GM19238 (cell line): ENCODE measurements around the gene DPH7.
"Not testable (repeated sequence)": the region's sequence is repeated elsewhere in the genome, so short reads cannot be mapped to it uniquely, and the experiment has no call there.

ENCODE experiments used
- DNase-seq: peaks from one replicate; pipeline ENCODE4 v3.0.0; 2011; ENCODE audit warnings: low spot score; ENCODE audit not compliant: insufficient read length

The DPH7 gene

DNA sequence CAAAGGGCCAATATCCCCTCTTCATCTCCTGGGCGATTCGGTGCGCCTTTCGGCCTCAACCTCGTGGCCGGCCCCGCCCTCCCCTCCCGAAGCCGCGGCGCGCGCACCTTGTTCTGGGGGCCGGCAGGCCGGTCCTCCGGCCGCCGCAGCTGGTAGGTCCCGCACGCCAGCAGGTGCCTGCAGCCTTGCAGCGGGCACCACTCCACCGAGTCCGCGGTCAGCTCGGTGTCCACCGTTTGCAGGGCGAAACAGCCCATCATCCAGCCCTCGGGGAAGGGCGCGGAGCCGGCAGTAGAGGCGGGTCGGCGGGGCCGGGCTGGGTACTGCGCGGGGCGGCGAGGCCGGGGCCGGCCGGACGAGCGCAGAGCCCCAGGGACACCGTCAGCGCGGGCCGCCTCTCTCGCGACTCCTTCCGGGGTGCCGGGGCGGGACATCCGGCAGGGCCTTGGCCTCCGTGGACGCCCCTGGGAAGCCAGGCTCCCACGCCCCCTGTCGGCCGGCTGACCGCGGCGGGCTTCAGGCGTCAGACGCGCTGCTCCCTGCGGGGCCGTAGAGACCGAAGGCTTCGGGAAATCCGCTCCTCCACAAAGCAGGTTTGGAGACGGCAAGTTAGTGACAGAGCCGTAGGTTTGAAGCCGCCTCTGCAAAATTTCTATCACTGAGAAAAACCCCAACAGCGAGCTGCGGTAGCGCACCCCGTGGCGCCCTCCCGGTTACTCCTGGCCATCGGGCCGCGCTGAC, at the start of gene DPH7:
Gene DPH7, minus strand, starts transcription at position 408 of the 741 bp plus-strand sequence. Its CDS starts 148 bp downstream, at position 260.
- peak; percentile 100 for DNase-seq

DNA sequence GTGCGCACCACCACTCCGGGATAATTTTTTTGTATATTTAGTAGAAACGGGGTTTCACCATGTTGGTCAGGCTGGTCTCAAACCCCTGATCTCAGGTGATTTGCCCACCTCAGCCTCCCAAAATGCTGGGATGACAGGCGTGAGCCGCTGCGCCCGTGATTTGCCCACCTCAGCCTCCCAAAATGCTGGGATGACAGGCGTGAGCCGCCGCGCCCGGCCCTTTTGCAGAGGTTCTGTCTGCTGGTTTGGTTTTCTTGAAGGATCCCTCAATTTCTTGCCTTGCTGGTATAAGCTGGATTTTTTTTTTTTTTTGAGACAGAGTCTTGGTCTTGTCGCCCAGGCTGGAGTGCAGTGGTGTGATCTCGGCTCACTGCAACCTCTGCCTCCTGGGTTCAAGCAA, 48.7 kb upstream of the DPH7 start:
- DNase-seq = not testable (repeated sequence)

DNA sequence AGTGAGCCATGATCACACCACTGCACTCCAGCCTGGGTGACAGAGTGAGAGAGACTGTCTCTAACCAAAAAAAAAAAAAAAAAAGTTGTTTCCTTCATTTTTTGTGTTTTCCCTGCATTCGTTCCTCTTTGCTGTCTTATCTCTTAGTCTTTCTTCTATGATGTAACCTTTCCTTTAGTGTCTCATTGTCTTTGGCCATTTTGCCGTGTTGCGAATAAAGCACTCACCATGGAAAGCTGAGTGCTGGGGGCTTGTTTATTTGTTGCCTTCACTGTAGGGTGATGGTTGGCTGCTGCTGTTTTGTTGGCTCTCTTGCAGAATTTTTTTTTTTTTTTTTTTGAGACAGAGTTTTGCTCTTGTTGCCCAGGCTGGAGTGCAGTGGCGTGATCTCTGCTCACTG, 47.7 kb upstream of the DPH7 start:
- DNase-seq = no peak

DNA sequence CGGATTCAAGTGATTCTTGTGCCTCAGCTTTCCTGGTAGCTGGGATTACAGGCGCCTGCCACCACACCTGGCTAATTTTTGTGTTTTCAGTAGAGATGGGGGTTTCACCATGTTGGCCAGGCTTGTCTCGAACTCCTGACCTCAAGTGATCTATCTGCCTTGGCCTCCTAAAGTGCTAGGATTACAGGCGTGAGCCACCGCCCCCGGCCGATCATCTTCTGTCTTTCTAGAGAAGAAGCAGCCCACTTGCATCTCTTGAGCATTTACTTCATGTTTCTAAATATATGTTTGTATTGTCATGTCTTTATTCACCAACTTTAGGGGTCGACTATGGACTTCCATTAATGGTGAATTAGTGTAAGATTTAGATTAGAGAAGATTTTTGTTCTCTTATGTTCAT, 43.5 kb upstream of the DPH7 start:
- DNase-seq = not testable (repeated sequence)

DNA sequence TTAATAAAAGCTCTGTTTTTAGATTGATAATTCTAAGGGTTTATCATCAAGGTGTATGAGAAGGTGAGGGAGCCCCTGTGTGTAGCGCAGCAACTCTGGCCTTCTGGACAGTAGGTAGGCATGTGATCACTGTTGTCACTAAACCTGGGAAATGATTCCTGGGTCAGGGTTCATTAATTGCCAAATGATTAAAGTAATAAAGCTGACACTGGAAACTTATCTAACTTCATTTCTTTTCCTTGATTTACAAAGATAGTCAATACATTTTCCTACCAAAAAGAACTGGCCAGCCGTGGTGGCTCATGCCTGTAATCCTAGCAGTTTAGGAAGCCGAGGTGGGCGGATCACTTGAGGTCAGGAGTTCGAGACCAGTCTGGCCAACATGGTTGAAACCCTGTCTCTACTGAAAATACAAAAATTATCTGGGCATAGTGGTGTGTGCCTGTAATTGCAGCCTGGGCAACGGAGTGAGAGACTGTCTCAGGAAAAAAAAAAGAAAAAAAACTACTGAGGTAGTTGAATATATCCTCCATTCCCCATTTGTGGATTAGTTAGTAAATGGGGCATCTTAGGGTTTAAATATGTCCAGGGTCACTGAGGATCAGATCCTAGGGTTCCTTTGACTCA, 42.5 kb upstream of the DPH7 start:
- DNase-seq = no peak

DNA sequence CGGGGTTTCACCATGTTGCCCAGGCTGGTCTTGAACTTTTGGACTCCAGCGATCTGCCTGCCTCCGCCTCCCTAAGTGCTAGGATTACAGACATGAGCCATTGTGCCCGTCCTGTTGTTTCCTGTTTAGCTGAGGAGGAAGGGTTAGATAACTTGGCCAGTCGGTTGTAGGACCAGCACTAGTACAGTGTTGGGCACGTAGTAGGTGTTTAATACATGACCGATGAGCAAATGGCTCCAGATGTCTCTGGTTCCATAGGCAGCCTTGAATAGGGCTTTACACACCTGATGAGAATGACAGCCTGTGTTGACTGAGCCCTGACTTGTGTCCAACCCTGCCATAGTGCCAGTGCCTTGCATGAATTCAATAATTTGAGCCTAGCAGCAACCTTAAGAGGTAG, 41.9 kb upstream of the DPH7 start:
- no peak for DNase-seq

DNA sequence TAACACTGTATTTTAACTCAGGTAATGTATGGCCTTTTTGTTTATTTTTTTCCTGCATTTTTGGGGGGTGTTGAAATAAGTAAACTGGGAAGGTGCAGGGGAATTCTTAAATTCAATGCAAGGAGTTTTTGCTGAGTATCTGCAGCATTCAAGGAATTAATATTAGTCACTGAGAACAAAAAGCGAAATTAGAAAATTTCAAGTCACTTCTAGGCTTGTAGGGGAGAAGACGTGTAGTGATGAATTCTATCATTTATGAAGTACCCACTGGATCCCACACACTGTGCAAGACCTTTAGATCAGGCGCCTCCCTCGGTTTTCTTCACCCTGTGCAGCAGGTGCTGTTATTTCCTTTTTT, 41.3 kb upstream of the DPH7 start:
- no peak for DNase-seq

DNA sequence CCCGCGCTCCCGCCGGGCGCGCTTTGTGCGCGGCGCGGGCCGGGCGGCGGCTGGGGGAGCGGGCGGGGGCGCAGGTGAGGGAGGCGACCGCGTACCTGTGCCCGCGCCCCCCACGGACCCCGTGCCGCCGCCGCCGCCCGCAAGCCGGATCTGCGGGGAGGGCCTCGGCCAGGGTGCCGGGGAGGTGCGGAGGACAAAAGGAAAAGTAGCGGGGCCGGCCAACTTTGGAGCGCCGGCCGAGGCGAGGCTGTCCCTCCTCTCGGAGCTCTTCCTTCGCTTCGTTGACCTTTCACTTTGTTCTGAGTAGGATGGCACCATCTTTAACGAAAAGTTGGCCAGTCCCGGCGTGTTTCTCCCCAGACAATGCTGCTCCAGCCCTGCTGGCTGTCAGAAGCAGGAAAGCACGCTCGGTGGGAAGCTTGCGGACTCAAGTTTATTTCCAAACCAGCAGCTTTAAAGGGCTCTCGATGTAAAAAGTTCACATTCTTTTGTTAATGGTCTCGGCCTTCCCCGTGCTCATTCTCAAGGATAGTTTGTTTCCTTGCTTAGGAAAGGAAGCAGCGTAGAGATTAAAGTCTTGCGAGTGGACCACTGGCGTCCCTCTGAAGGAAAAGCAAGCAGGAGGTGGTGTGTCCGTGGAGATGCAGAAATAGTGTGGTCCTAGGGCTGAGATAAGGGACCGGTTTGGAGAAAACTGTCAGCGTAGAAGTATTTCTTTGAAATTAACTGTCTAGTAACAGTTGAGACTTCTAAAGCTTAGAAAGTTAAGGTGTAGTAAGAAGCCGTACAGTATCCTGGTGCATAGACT, 40.7 kb upstream of the DPH7 start:
- peak; percentile 60 for DNase-seq

DNA sequence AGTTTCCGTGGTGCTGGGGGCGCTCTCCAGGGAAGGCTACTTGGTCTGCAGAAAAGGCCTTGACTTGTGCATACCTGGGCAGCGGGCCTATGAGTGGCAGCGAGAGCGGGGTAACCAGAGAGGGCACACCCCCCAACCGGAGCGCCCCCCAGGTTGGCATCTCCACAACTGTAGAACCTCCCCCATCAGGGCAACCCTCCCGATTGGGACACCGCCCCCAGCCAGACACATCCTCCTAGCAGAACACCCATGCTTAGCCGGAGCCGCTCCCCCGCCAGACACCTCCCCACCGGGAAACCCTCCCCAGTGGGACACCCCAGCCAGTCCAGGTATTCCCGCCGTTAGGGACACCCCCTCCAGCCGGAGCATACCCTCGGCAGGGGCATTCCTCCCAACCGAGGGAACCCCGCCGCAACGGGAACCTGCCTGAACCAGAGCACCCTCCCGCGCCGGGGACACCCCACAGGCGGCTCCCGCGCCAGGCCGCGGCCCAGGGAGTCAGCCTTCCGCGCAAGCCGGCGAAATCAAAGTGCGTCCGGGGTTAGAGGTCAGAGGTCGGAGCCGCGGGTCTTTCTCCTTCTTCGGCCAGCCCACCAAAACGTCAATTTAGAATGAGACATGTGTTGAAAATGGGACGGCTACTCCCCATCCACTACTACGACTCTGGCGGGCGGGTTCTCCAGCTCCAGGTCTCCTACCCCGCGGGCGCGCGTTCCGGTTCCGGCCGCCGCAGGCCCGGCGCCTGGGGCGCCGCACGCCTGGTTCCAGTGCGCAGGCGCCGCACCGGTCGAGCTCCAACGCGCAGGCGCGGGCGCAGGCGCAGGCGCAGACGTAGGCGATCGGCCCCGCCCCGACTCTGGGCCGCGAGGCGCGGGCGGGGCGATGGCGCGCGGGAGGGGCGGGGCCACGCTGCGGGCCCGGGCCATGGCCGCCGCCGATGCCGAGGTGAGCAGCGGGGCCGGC, 39.7 kb upstream of the DPH7 start, which contains the start of gene EHMT1:
Gene EHMT1, plus strand, starts transcription at position 901 of the 963 bp plus-strand sequence. Its CDS starts 24 bp downstream, at position 925.
- DNase-seq = peak; percentile 98

DNA sequence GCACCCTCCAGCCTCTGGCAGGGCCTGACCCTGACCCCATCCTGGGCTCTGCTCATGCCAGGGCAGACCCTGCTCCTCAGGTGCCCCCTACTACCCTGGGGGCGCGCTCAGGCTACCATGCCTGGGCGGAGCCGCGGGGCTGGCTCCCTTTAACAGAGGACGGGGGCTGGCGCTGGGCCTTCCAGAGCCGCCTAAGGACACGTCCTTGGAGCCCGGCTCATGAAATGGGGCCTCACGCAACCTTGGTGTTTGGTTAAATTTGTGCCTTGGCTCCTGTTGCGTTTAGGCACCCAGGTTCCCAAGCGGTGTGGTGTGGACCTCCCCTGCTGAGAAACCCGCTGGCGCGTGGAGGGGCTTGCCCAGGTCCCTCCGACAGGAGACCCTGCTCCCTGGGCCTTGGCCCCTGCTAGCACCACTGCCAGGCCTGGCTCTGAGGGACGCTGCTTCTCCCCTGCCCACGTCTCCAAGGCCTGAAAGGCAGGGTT, 36.7 kb upstream of the DPH7 start:
- DNase-seq = no peak

DNA sequence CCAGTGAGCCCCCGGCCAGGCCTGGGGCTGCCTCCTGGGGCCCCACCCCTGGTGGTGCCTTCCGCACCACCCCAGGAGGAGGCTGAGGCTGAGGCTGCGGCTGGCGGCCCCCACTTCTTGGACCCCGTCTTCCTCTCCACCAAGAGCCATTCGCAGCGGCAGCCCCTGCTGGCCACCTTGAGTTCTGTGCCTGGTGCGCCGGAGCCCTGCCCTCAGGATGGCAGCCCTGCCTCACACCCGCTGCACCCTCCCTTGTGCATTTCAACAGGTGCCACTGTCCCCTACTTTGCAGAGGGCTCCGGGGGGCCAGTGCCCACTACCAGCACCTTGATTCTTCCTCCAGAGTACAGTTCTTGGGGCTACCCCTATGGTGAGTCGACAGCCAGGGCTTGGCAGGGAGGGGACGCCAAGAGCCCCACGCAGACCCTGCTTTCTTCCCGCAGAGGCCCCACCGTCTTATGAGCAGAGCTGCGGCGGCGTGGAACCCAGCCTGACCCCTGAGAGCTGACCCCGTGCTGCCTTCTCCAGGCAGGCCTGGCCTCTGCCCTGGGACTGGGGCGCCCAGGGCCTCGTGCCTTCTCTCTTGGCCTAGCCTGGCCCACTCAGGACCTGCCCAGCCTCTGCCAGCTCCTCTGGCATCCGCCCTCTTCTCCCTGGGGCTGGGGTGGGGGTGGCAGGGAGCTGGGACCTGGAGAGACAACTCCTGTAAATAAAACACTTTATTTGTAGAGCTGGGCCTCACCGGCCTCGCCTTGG, 36.1 kb upstream of the DPH7 start:
- DNase-seq = no peak

DNA sequence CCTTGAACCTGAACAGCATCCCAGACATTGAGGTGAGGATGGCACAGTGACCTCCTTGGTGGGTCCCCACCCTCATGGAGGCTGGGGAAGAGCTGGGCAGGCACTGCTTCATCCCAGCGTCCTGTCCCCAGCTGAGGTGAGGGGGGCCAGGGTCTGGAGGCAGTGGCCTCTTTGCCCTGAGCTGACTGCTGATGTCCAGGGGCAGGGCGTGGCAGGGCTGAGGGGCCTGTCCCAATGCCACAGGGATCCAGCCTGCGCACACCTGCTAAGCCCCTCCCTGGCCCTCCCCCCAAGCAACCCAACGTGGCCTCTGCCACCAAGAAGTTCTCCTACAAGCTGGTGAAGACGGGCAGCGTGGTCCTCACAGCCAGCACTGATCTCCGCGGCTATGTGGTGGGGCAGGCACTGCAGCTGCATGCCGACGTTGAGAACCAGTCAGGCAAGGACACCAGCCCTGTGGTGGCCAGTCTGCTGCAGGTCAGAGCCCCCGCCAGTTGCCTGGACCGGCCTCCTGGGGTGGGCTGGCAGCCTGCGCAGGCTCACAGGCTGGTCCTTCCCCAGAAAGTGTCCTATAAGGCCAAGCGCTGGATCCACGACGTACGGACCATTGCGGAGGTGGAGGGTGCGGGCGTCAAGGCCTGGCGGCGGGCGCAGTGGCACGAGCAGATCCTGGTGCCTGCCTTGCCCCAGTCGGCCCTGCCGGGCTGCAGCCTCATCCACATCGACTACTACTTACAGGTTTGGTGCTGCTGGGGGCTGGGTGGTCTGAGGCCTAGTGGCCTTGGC, 35.2 kb upstream of the DPH7 start:
- no peak for DNase-seq

DNA sequence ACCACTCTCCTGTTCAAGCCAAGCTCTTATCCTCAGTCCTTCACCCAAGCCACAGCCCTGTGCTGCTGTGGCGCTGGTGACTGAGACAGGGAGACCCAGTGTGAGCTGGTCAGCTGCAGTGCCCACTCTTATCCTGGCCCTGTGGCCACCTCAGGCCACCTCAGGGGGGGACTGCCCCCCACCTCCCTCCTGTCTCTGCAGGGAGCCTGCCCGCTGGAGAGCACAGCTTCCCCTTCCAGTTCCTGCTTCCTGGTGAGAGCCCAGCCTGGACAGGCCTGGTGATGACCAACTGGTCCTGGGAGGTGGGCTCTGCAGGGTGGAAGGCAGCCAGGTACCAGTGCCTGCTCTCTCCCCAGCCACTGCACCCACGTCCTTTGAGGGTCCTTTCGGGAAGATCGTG, 34.5 kb upstream of the DPH7 start:
- no peak for DNase-seq

DNA sequence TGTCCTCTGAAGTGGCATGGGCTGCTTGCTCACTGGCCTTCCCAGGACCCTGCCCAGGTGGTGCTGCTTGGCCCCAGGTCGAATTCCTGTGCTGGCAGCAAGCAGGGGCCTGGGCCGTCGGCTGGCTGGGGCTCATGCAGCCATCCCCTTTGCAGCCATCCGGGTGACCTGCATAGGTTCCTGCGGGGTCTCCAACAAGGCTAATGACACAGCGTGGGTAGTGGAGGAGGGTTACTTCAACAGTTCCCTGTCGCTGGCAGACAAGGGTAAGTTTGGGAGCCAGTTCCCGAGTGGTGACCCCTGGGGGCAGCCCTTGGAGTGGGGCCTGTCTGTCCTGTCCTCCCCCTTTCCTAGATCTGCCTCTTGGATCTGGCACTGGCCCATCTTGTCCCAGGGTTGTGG, 34.0 kb upstream of the DPH7 start:
- DNase-seq = no peak

DNA sequence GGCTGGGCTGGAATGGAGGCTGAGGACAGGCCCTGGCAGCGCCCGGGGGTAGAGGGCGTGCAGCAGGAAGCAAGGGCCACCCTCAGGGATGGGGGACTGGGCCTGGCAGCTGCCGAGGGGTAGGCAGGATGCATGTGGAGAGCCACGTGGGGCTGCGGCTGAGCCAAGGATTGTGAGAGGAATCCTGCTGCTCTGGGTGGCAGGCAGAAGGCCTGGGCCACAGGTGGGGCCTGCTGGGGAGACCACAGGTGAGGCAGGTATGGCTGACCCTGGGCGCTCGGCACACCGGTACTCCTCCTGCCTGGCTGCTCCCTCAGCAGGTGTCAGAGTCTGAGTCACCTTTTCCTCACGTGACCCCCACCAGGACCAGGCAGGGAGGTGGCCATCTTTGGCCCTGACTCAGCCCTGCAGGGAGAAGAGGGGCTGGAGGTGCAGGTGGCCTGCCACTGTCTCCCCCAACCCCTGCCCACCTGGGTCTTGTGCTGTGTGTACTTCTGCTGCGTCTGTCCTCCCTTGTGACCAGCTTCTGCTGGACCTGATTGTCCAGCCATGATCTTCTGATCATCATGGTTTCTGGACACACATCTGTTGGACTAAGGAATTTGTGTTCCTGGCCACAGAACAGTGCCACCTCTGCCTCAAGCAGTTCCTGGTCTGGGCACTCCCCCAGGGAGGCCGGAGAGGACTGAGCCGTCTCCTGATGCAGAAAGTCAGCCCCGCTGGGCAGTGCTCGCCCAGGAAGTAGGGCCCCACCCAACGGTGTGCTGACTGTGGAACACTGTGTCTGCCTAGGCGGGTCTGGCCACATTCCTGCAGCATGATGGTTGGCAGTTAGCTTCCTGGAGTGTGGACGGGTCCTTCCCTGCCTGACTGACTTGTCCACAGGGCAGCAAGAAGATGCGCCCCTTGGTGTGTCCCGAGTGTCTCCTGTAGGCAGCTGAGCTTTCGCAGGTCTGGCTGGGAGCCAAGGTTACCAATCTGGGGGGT, 33.2 kb upstream of the DPH7 start:
- no peak for DNase-seq

DNA sequence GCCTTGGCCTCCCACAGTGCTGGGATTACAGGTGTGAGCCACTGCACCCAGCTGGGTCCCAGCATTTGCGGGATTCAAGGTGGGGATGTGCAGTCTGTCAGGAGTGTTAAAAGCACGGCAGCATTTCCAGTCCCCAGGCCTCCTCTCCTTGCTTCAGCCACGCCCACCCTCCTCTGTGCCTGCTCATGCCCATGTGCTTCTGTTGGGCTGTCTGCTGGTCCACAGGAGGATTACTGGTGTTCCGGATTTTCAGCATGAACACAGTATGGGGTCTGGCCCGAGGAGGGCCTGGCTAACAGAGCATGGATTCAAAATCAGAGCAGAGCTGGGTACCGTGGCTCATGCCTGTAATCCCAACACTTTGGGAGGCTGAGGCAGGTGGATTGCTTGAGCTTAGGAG, 32.2 kb upstream of the DPH7 start:
- DNase-seq = no peak

DNA sequence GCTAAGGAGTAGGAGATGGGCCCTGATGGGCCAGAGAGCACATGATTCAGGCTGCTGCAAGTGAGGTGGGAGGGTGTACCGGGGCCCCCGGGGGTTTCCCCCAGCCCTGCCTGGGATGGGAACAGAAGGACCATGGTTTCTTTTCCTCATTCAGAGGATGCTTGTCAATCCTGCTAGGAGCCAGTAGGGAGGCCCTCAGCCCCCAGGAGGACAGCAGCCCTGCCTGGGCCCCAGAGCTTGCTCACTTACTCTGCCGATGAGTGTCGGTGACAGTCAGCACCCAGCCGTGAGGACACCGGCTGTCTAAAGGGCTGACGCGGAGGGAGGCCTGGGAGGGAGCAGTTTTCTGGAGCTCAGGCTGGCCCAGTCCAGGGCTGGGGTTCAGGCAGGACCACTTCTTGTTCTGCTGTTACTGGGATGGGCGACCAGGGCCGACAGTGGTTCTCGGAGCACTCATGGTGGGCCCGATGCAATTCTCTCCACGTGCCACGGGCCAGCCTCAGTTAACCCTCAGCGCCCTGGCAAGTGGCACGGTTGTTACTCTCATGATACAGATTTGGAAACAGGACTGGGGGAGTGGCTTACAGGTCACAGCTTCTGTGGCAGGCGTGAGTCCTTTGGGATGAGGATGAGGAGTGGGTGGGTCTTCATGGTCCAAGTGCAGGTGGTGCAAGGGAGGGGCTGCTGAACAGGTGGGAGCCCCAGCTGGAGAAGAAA, 28.6 kb upstream of the DPH7 start:
- DNase-seq = no peak

DNA sequence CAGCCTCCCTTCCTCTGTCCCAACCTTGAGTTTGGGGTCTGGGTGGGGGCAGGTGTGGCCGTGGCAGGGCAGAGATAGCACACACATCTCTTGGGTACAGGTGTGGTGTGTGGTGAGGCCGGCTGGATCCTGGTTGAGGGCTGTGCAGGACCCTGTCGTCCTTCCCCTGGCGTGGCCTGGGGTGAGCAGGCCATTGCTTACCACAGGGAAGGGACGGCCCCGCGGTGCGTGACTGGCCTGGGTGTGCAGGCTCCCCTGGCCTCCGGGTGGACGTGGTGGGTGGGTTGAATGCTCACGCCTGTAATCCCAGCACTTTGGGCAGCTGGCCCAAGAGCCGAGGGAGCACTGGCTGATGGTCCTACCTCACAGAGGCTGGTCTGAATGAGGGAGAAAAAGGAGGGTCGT, 28.0 kb upstream of the DPH7 start:
- no peak for DNase-seq
